Spleen (tissue), 11 donors: Measurements from ENCODE around the gene PHKB. TPM values are rescaled to one million over a fixed set of nuclear protein-coding genes. Genes with fewer than 3 reads are reported as not detected.

Experiments used
- DNase-seq: peaks from one replicate; pipeline ENCODE4 v3.0.0-alpha.2; 2020
- H3K27ac ChIP-seq, 8 donors: fragments of 200-600 bp; sonication (generic) in 7 of 8; 1 replicate in 4 of 8; 2 replicates in 4 of 8; pipeline versions ENCODE4 v1.5.0 to v1.8.0; 2016 to 2021; ENCODE audit warnings: inconsistent platforms in 4 of 8, mild to moderate bottlenecking in 4 of 8, moderate library complexity in 1 of 8
- H3K27me3 ChIP-seq, 7 donors: fragments of 200-600 bp; sonication (generic) in 6 of 7; replicated peaks in 1 of 7; 1 replicate in 4 of 7; 2 replicates in 3 of 7; pipeline versions ENCODE4 v1.5.0 to v1.8.0; 2016 to 2021; ENCODE audit warnings: inconsistent platforms in 3 of 7, mild to moderate bottlenecking in 1 of 7
- H3K36me3 ChIP-seq, 6 donors: fragments of 200-600 bp; sonication (generic) in 5 of 6; 1 replicate in 4 of 6; 2 replicates in 2 of 6; pipeline versions ENCODE4 v1.5.0 to v1.8.0; 2016 to 2021; ENCODE audit warnings: inconsistent platforms in 2 of 6
- H3K4me1 ChIP-seq, 6 donors: fragments of 200-600 bp; sonication (generic) in 5 of 6; 1 replicate in 3 of 6; 2 replicates in 3 of 6; pipeline versions ENCODE4 v1.5.0 to v1.8.0; 2016 to 2021; ENCODE audit warnings: inconsistent platforms in 3 of 6
- H3K4me3 ChIP-seq, 8 donors: fragments of 200-600 bp; sonication (generic) in 7 of 8; 1 replicate in 4 of 8; 2 replicates in 4 of 8; pipeline versions ENCODE4 v1.5.0 to v1.8.0; 2016 to 2021; ENCODE audit warnings: inconsistent platforms in 4 of 8, mild to moderate bottlenecking in 4 of 8, moderate library complexity in 2 of 8
- H3K9me3 ChIP-seq, 8 donors: fragments of 200-600 bp; sonication (generic) in 7 of 8; 1 replicate in 4 of 8; 2 replicates in 4 of 8; pipeline versions ENCODE4 v1.5.0 to v1.8.0; 2016 to 2021; ENCODE audit warnings: inconsistent platforms in 4 of 8
- CTCF ChIP-seq, 11 experiments: fragments of 200-600 bp in 7 of 11; fragments of 450-650 bp in 4 of 11; sonication (generic) in 4 of 11; IDR thresholded peaks in 8 of 11; conservative IDR thresholded peaks in 3 of 11; 1 replicate in 7 of 11; 2 replicates in 4 of 11; pipeline versions ENCODE4 v1.4.0 to v1.8.0; 2016 to 2021; ENCODE audit warnings: antibody characterized with exemption in 11 of 11, inconsistent platforms in 4 of 11, mild to moderate bottlenecking in 1 of 11
- POLR2A ChIP-seq, 3 donors: fragments of 450-650 bp; IDR thresholded peaks; one replicate each; pipeline ENCODE4 v1.5.1; 2017; ENCODE audit warnings: antibody characterized with exemption in 3 of 3, mild to moderate bottlenecking in 1 of 3
- POLR2AphosphoS5 ChIP-seq, 3 donors: sonication (generic); formaldehyde crosslinking; IDR thresholded peaks; one replicate each; pipeline ENCODE4 v1.5.1; 2017; ENCODE audit warnings: antibody characterized with exemption in 3 of 3
- WGBS, 5 donors: extraction: QIAGEN DNeasy Blood & Tissue Kit in 3 of 5; methylation state at CpG; one replicate each; pipeline versions ENCODE4 v1.1.5 to v1.1.7; 2013 to 2018; 5-methylcytosine and 5-hydroxymethylcytosine counted together
- intact Hi-C: fragments of 100-400 bp; cut with DNase I; formaldehyde crosslinking; loops from one replicate; pipeline ENCODE4 v1.15.0; 2023; ENCODE audit warnings: low total_unique reads
- polyA plus RNA-seq, 3 donors: library from polyadenylated mRNA; stranded (reverse); fragments of 200-250 nt; gene quantifications; one replicate each; pipeline ENCODE4 v1.2.1, GENCODE V29; 2013
- total RNA-seq, 7 donors: library from RNA; depleted of rRNA in 3 of 7; stranded (reverse); fragments of >200 nt in 3 of 7; fragmentation: NEBNext Ultra II Directional in 4 of 7; extraction: Animal tissue kit (Norgen Biotek cat#: 25700) in 4 of 7; gene quantifications; one replicate each; pipeline versions ENCODE4 v1.1.0 to v1.2.1, GENCODE V29; 2016 to 2021
- donor health status: healthy with polysubstance abuse.
- donor health status: DM: no; HTN: no; CAD: no; lungs with moderate emphysema.
- donor health status: DM: no; HTN: no; CAD: no.
- donor health status: Bipolar disorder and iron deficiency.
- donor health status: healthy.
- donor health status: DM: no; HTN: no; CAD: no.
- donor health status: DM: yes; HTN: yes; CAD: no.

Gene PHKB
- total and polyA plus RNA-seq, 10 donors, result 19.7 to 168 (median 99.1) TPM

- Histone ChIP-seq H3K27ac (peak overlapping the region in 1 of 8 donors; percentile 7), H3K36me3 (peaks cover 0 to 60% (median 9%) of the 10 kb centered on the region in 6 donors), H3K27me3 (no peaks in the 10 kb centered on the region), H3K4me1 (no peaks in the 10 kb centered on the region), H3K9me3 (no peaks in the 10 kb centered on the region), H3K4me3 (no peak overlapping the region)
- intact Hi-C loops, result no loop called here
- TF ChIP-seq CTCF (IDR thresholded peaks at IDR 0.05 in 8 of 11, conservative IDR thresholded peaks at IDR 0.05 in 3 of 11) (no peak), POLR2AphosphoS5 (IDR thresholded peaks at IDR 0.05) (no peak), POLR2A (IDR thresholded peaks at IDR 0.05) (no peak)
- no peak for DNase-seq
- WGBS, 5 donors, result 70 to 97% (median 89%) methylated on average over 2 of the region's 2 CpGs
These were observed 151.6 kb downstream of the PHKB start for GRCh38 chr16:47612711-47613110.

- peak overlapping the region in 1 of 8 donors; percentile 7 for H3K27ac ChIP-seq
- no peaks in the 10 kb centered on the region for H3K27me3 ChIP-seq
- no peak for TF ChIP-seq CTCF (IDR thresholded peaks at IDR 0.05 in 8 of 11, conservative IDR thresholded peaks at IDR 0.05 in 3 of 11)
- 48 to 92% (median 69%) methylated on average over 1 of the region's 1 CpG for WGBS, 5 donors
- DNase-seq, result no peak
- no peak overlapping the region for H3K4me3 ChIP-seq
- H3K9me3 ChIP-seq, result no peaks in the 10 kb centered on the region
- intact Hi-C loops, result no loop called here
- no peaks in the 10 kb centered on the region for H3K4me1 ChIP-seq
- peaks cover 0 to 60% (median 9%) of the 10 kb centered on the region in 6 donors for H3K36me3 ChIP-seq
These were observed 152.1 kb downstream of the PHKB start for GRCh38 chr16:47613251-47613650.

GRCh38 chr16:47617732-47618131, 156.6 kb downstream of the PHKB start:
- H3K27me3 ChIP-seq, result no peaks in the 10 kb centered on the region
- 94 to 100% (median 99%) methylated on average over 3 of the region's 3 CpGs for WGBS, 5 donors
- H3K36me3 ChIP-seq, result peaks cover 0 to 39% (median 2%) of the 10 kb centered on the region in 6 donors
- H3K27ac ChIP-seq, result no peak overlapping the region
- no peaks in the 10 kb centered on the region for H3K4me1 ChIP-seq
- H3K4me3 ChIP-seq, result no peak overlapping the region
- intact Hi-C loops, result no loop called here
- TF ChIP-seq POLR2AphosphoS5 (IDR thresholded peaks at IDR 0.05), result no peak
- no peak for TF ChIP-seq CTCF (IDR thresholded peaks at IDR 0.05 in 8 of 11, conservative IDR thresholded peaks at IDR 0.05 in 3 of 11)
- no peak for TF ChIP-seq POLR2A (IDR thresholded peaks at IDR 0.05)
- no peaks in the 10 kb centered on the region for H3K9me3 ChIP-seq
- DNase-seq, result no peak

GRCh38 chr16:47622451-47623176, 161.5 kb downstream of the PHKB start:
- H3K4me1 ChIP-seq, result peaks cover 0 to 8% (median 0%) of the 10 kb centered on the region in 6 donors
- H3K36me3 ChIP-seq, result peaks cover 0 to 46% (median 0%) of the 10 kb centered on the region in 6 donors
- intact Hi-C loops, result no loop called here
- no peak overlapping the region for H3K27ac ChIP-seq
- DNase-seq, result no peak
- TF ChIP-seq CTCF (IDR thresholded peaks at IDR 0.05 in 8 of 11, conservative IDR thresholded peaks at IDR 0.05 in 3 of 11) (no peak), POLR2AphosphoS5 (IDR thresholded peaks at IDR 0.05) (no peak)
- no peak overlapping the region for H3K4me3 ChIP-seq
- 84 to 99% (median 96%) methylated on average over 1 of the region's 1 CpG for WGBS, 5 donors
- no peaks in the 10 kb centered on the region for H3K27me3 ChIP-seq
- H3K9me3 ChIP-seq, result no peaks in the 10 kb centered on the region
